HG02763 (cell line): ENCODE data around the gene CCR3.

Experiments
- ATAC-seq: cut with Tn5 transposase; IDR thresholded peaks from one replicate; pipeline ENCODE4 v1.9.1; 2021; ENCODE audit warnings: mild to moderate bottlenecking, moderate library complexity; ENCODE audit not compliant: unreplicated experiment

CCR3 gene

DNA sequence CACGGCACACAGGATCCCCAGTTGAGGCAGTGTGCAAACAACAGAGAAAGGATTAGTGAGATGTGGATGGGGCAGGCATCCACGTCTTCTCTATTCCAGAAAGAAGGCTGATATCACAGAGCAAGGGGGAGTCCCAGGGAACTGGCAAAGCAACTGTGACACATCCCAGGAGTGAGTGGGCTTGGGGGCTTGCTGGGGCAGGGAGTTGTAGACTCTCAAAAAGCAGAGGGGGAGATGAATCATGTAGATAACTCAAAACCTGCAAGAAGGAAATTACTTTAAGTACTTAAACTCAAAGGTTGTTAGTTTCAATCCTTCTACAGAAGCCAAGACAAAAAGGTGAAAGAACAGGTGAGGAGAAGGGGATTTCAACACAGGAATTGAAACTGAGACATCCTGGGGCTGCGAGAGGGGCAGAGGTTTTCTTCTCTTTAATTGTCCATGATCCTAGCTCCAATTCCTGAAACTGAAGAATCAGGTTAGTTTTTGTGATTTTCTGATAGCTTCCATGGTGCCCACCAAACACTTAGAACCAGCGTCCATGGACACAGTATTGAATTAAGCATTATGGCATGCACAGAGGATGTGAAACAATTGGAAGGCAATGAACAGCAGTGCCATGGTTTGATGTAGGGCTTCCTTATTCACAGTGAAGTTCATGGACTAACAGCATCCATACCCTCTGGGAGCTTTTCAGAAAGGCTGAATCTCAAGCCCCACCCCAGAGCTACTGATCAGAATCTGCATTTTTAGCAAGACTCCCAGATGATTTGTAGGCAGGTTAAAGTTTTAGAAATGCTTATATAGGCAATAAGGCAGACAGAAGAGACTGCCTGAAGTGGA is 52.0 kb downstream of the CCR3 start:
- no peak for ATAC-seq

DNA sequence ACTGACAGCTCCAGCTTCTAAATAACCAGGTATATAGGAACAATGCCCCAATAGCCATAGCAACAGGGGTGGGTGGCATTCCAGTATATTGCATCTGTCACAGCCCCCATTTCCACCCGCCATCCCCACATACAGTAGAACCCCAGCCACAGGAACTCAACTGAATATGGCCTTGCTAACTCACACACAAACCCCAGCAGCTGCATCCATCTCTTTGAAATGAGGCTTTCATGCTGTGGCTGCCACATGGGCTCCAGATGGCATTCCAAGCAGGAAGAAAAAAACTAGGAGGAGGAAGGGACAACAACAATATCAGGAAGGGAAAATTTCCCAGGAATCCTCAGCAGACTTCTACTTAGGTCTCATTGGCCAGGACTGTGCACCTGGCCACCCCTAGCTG is 54.6 kb downstream of the CCR3 start:
- no peak for ATAC-seq

DNA sequence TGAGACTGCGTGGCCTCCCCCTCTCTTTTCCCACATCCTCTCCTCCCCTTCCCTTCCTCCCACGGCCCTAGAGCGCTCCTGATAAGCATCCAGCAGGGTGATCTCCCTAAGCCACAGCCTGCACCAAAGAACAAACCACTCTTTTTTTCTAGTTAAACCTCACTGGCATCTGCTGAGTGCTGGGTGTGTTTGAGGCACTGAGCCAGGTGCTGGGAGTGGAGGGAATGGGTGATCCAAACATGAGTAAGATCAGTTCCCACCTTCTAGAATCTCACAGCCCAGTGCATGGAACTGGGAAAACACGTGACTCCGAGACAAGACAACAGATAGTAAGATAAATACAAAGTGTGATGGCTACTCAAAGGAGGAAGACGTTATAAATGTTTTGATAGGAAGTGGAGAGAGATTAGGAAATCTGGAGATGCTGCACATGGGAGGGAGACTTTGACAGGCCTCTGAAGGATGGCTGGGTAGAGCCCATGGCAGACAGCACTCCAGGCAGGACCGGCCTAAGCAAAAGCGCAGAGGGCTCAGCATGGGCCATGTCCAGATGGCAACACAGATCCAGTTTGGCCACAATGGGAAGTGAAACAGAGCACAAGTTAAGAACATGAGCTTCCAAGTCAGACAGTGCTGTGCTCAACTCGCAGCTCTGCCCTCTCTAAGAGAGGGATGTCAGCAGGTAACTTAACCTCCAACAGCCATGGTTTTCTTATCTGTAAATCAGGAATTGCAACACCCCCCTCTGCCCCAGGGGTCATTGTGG is 55.6 kb downstream of the CCR3 start:
- ATAC-seq = no peak

DNA sequence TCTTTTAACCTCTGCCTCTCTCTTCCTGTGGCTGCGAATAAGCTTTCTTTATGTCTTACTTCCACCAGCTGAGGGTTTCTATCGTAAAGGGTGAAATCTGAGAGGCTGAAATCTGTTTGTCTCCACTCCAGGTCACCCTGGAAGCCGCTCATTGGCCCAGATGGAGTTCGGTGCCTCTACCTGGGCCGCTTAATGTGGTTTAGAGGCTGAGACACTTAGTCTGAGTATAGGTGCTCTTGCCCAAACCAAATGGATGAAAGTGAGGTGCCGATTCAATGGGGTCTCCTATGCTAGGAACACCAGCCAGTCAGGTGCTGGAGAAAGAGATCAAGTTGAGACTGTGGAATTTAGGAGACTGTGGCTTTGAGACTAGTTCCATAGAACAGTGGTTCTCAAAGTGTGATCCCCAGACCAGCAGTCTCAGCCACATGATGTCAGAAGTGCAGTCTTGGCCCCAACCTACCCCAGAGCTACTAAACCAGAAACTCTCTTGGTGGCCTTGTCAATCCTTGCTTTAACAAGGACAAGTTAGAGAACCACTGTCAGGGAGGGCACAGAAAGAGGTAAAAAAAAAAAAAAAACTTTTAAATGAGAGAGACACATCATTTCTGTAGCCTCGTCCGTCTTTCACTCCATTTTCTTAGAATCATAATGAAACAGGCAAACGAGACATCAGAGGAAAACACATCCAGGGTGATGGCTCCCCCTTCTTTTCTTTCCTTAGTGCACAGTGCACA is 56.8 kb downstream of the CCR3 start:
- ATAC-seq = no peak

DNA sequence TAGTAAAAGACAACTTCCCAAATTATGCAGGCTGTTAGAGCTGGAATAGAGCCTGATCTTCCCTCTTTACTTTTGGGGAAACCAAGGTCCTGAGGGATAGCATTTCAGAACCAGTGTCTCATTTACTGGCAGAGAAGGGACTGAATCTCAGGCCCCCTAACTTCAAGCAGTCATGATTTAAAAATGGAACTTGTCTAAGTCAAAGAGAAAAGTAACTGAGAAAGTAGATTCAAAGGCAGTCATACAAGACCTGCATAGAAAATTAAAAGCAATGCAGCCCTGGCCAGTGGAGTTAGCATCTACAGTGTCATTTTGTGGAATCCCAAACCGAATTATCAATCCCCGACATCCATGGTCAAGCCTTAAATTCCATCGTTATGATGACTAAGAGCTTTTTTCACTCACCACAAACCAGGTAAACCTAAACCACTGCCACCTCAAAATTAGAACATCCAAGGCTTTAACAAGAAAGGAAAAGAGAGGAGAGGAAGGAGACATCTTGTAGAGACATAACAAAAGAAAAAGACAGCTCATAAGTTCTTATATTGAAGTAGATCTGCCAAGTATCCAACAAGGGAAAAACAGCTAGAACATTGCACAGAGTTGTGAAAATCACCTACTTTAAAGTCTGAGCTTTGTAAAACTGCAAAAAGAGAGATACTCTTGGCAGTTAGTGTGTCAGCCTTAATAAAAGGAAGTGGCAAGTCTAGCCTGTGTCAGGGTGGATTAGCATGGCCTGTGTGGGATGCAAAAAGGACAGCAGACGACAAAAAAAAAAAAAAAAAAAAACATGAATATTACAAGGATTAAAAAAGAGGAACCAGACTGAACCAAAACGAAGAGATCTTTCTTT is 57.6 kb downstream of the CCR3 start:
- ATAC-seq = no peak

DNA sequence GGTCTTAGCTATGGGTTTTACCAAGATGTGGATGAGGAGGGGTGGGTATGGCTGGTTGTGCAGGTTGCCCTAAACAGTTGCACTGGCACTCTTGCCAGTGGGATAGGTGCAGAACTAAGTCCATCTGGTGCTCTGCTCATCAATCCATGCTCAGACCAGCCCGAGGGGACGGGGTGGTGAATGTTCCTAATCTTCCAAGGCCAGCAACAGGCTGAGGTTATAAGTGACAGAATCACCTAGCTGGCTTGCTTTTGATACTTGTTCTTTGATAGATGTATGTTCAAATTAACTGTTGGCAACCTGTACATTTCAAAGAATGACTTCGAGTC is 58.2 kb downstream of the CCR3 start:
- no peak for ATAC-seq

DNA sequence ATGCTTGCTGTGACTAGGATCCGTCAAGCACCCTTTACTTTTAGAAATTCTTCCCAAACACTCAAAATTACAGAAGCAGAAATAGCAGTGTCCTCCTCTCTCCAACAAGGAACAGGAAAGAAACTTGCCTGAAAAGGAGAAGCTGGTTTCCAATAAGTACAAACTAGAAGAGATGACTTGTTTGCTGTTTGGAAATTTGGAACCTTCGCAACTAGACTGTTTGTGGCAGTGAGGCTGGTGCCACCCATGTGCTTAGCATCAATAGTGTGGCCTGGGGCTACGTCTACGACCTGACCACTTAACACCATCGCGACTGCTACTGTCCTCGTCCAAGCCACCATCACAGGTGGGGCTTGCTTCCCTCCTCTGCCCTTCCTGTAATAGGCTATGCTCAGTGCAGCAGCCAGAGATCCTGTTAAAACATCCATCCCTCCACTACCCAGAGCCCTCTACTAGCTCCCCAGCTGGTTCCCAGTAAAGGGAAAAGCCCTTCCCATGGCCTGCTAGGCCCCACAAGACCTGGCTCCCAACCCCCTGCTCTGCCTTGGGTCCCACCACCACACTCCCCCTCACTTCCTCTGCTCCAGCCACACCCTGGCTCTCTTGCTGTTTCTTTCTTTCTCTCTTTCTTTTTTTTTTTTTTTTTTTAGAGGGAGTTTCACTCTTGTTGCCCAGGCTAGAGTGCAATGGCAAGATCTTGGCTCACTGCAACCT is 59.0 kb downstream of the CCR3 start:
- no peak for ATAC-seq

DNA sequence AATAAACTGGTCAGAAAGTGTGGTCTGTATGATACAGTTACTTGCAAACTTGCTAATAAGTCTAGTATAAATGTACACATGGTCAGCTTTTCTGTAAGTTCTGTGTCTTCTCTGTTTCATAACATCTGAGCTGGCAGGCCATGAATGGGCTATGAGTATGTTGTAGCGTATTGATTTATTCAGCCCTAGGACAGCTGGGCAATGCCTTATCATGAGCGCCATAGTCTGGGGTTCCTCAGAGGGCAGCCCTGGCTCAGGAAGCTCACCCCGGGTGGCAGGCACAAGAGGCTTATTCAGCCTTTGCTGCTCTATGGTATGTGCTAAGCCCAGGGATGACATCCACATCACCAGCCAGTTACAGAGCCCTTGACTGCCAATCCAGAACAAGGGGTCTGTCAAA is 61.0 kb downstream of the CCR3 start:
- ATAC-seq = no peak

DNA sequence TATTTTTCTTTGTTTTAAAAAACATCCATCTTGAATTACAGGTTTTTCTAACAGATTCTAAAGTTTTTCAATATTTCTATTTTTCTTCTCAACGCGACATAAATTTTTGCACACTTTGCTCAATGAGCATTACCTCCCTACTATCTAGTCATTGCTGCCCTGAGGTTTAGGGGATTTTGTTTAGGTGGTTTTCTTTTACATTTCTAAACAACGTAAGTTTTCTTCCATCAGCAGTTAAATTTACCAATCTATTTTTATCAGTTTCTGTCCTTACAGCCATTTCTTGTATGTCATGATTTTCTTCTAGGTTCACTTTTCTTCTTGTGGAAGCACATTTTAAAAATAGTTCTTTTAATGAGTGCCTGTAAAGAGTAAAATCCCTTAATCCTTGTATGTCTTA is 62.5 kb downstream of the CCR3 start:
- ATAC-seq = no peak

DNA sequence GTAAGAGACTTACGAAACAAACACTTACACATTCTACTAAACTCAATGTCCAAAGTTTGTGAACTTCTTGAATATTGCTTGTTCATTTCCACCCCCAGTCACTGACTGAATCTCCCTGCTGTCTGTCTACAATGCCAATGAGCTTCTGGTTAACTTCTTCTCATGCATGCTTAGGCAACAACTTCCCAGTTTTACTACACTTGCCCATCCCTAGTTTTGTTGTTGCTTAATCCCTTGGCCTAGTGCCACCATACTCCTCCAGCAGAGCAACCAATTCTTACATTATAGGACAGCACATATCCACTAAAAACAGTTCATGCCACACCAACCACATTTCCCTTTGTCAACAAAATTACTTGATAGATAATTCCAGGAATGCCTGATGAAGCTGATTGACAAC is 70.7 kb downstream of the CCR3 start:
- no peak for ATAC-seq

DNA sequence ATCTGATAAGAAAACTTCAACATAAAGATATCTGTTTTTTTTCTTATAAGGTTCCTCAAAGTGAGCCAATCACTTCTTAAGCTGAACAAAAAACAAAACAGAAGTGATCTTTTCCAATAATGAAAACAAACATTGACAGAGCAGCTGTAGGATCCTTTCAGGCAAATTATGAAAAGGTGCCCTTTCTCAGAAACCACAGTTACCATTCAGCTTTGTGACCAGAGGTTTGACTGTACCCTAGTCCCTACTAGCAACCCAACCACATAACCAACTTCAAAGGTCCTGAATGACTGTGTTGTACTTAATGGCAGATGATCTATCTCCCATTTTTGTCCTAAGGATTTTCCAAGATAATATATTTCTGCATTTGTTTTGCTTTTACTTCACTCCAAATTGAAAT is 72.3 kb downstream of the CCR3 start:
- no peak for ATAC-seq

DNA sequence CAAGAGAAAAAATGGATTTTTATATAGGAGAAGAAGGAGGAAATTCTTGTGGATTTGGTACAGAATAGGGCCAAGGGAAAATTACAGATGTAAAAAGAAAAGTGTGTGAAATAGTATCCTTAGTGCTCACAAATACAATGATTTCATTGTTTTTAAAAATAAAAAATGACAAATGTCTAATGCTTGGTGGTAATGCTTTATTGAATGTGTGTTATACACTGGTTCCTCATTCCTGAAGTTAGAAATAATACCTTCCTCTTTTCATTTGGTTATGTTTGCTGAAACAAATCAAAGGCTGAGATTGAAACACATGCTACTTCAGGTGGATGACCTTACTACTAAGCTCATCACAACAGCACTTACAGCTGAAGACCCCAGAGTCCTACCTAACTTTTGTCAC is 73.9 kb downstream of the CCR3 start:
- ATAC-seq = no peak
